ENCODE measurements around the gene DEPDC1B. TPM values are rescaled to one million over a fixed set of nuclear protein-coding genes. Genes with fewer than 3 reads are reported as not detected.
A peak's percentile ranks its signal among the peaks of the same experiment; 100 is the strongest.

The DEPDC1B gene
- total and polyA plus RNA-seq, 2 experiments from 2014 or later = 2.5 to 3.0 TPM

GRCh38 chr5:60672693-60673264 is 27.2 kb downstream of the DEPDC1B start:
- no peaks in the 10 kb centered on the region for H3K79me2 ChIP-seq (ENCODE audit: insufficient read depth)
- DNase-seq = no peak
- no peak overlapping the region for H2AFZ ChIP-seq
- H3K4me3 ChIP-seq = no peak overlapping the region
- H3K9ac ChIP-seq = no peak overlapping the region
- in situ Hi-C loops (cut with MboI) = no loop called here
- no peaks in the 10 kb centered on the region for H3F3A ChIP-seq (ENCODE audit: insufficient read depth)
- no peaks in the 10 kb centered on the region for H3K27me3 ChIP-seq (replicated peaks; ENCODE audit: insufficient read depth)
- H3K9me2 ChIP-seq (ENCODE audit: insufficient read depth) = no peaks in the 10 kb centered on the region
- H4K20me1 ChIP-seq (ENCODE audit: insufficient read depth) = no peaks in the 10 kb centered on the region
- no peaks in the 10 kb centered on the region for H3K9me3 ChIP-seq (ENCODE audit: low read depth)
- WGBS, 2 experiments (ENCODE audit: low coverage in 1 of 2, low lambda C conversion rate in 2 of 2, missing lambda C conversion rate in 2 of 2) = 91 to 92% methylated on average over 3 of the region's 3 CpGs
- H3K4me2 ChIP-seq (ENCODE audit: unreplicated experiment) = no peak overlapping the region
- H3K4me1 ChIP-seq (ENCODE audit: insufficient read depth) = no peaks in the 10 kb centered on the region
- no peak for TF ChIP-seq EZH2 (IDR thresholded peaks at IDR 0.05; ENCODE audit: insufficient read depth, poor library complexity, severe bottlenecking)
- TF ChIP-seq EZH2phosphoT487 (IDR thresholded peaks at IDR 0.05; ENCODE audit: insufficient read depth, low read depth) = no peak
- no peaks in the 10 kb centered on the region for H3K36me3 ChIP-seq (ENCODE audit: low read depth)
- no peak overlapping the region for H3K27ac ChIP-seq

- no peaks in the 10 kb centered on the region for H3K79me2 ChIP-seq (ENCODE audit: insufficient read depth)
- no peaks in the 10 kb centered on the region for H3K36me3 ChIP-seq (ENCODE audit: low read depth)
Measured at GRCh38 chr5:60671899-60672692, 27.9 kb downstream of the DEPDC1B start.

DNA sequence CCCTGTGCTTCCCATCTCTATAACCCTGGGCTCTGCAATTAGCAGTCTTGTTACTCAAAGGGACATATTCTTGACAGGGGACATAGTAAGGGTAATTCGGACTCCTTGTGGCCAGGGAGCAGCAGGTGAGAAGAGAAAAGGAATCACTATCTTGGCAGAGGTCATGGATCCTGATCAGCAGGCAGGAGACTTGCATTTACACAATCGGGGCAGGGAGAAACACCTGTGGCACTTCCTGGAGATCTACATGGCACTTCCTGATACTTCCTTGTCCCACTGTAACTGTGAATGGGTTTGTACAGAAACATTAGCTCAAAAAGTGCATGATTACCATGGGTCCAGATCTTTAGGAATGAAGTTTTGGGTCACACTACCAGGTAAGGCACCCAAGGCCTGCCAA is 29.2 kb downstream of the DEPDC1B start:
- Histone ChIP-seq H3K27ac (no peak overlapping the region), H3K79me2 (ENCODE audit: insufficient read depth) (no peaks in the 10 kb centered on the region), H3K36me3 (ENCODE audit: low read depth) (no peaks in the 10 kb centered on the region), H3K9me2 (ENCODE audit: insufficient read depth) (no peaks in the 10 kb centered on the region), H3K4me3 (no peak overlapping the region), H3K27me3 (replicated peaks; ENCODE audit: insufficient read depth) (no peaks in the 10 kb centered on the region), H4K20me1 (ENCODE audit: insufficient read depth) (no peaks in the 10 kb centered on the region), H3K4me1 (ENCODE audit: insufficient read depth) (no peaks in the 10 kb centered on the region), H3F3A (ENCODE audit: insufficient read depth) (no peaks in the 10 kb centered on the region), H3K4me2 (ENCODE audit: unreplicated experiment) (no peak overlapping the region), H2AFZ (no peak overlapping the region), H3K9ac (no peak overlapping the region), H3K9me3 (ENCODE audit: low read depth) (no peaks in the 10 kb centered on the region)
- 94 to 95% methylated on average over 2 of the region's 2 CpGs for whole genome bisulfite sequencing, 2 experiments (ENCODE audit: low coverage in 1 of 2, low lambda C conversion rate in 2 of 2, missing lambda C conversion rate in 2 of 2)
- in situ Hi-C loops (cut with MboI) = no loop called here
- DNase-seq = no peak
- TF ChIP-seq EZH2 (IDR thresholded peaks at IDR 0.05; ENCODE audit: insufficient read depth, poor library complexity, severe bottlenecking) (no peak), EZH2phosphoT487 (IDR thresholded peaks at IDR 0.05; ENCODE audit: insufficient read depth, low read depth) (no peak)

More at GRCh38 chr5:60671899-60672692, 27.9 kb downstream of the DEPDC1B start:
- Histone ChIP-seq H4K20me1 (ENCODE audit: insufficient read depth) (no peaks in the 10 kb centered on the region), H3K4me1 (ENCODE audit: insufficient read depth) (no peaks in the 10 kb centered on the region), H3K9me2 (ENCODE audit: insufficient read depth) (no peaks in the 10 kb centered on the region), H2AFZ (no peak overlapping the region), H3K4me3 (no peak overlapping the region), H3F3A (ENCODE audit: insufficient read depth) (no peaks in the 10 kb centered on the region), H3K27me3 (replicated peaks; ENCODE audit: insufficient read depth) (no peaks in the 10 kb centered on the region), H3K9ac (no peak overlapping the region), H3K27ac (no peak overlapping the region), H3K4me2 (ENCODE audit: unreplicated experiment) (no peak overlapping the region), H3K9me3 (ENCODE audit: low read depth) (no peaks in the 10 kb centered on the region)
- in situ Hi-C loops (cut with MboI) = no loop called here
- TF ChIP-seq EZH2 (IDR thresholded peaks at IDR 0.05; ENCODE audit: insufficient read depth, poor library complexity, severe bottlenecking) (no peak), EZH2phosphoT487 (IDR thresholded peaks at IDR 0.05; ENCODE audit: insufficient read depth, low read depth) (no peak)
- DNase-seq = no peak
- WGBS, 2 experiments (ENCODE audit: low coverage in 1 of 2, low lambda C conversion rate in 2 of 2, missing lambda C conversion rate in 2 of 2) = 88 to 93% methylated on average over 6 of the region's 6 CpGs

- Histone ChIP-seq H3K9me2 (ENCODE audit: insufficient read depth) (no peaks in the 10 kb centered on the region), H3K4me1 (ENCODE audit: insufficient read depth) (no peaks in the 10 kb centered on the region), H3K79me2 (ENCODE audit: insufficient read depth) (no peaks in the 10 kb centered on the region), H4K20me1 (ENCODE audit: insufficient read depth) (no peaks in the 10 kb centered on the region), H3K9me3 (ENCODE audit: low read depth) (no peaks in the 10 kb centered on the region), H3F3A (ENCODE audit: insufficient read depth) (no peaks in the 10 kb centered on the region), H3K9ac (no peak overlapping the region), H3K4me2 (ENCODE audit: unreplicated experiment) (no peak overlapping the region), H2AFZ (no peak overlapping the region), H3K27ac (no peak overlapping the region), H3K4me3 (no peak overlapping the region), H3K36me3 (ENCODE audit: low read depth) (no peaks in the 10 kb centered on the region), H3K27me3 (replicated peaks; ENCODE audit: insufficient read depth) (no peaks in the 10 kb centered on the region)
- TF ChIP-seq EZH2phosphoT487 (IDR thresholded peaks at IDR 0.05; ENCODE audit: insufficient read depth, low read depth) (no peak), EZH2 (IDR thresholded peaks at IDR 0.05; ENCODE audit: insufficient read depth, poor library complexity, severe bottlenecking) (no peak)
- in situ Hi-C loops (cut with MboI) = no loop called here
- DNase-seq = peak; percentile 42
Measured at GRCh38 chr5:60668686-60669304, 31.2 kb downstream of the DEPDC1B start.
